Natural killer cell (primary cell): ENCODE data around the gene RGS9BP. TPM values are rescaled to one million over a fixed set of nuclear protein-coding genes. Genes with fewer than 3 reads are reported as not detected.

Experiments used
- ATAC-seq, 3 donors: fragments of 150-1000 bp in 2 of 3; fragments of 200-7000 bp in 1 of 3; cut with Tn5 transposase; 1 replicate in 1 of 3; 2 replicates in 2 of 3; pipeline ENCODE4 v1.10.0; 2021; ENCODE audit warnings: mild to moderate bottlenecking in 2 of 3, moderate library complexity in 2 of 3
- DNase-seq, 2 donors: peaks; one replicate each; pipeline versions ENCODE4 v3.0.0 to v3.0.0-alpha.2; 2013 to 2021; ENCODE audit warnings: mixed read lengths in 1 of 2
- H3K27ac ChIP-seq: one replicate; pipeline ENCODE4 v1.5.1; 2013; ENCODE audit warnings: mild to moderate bottlenecking, low read length
- H3K27me3 ChIP-seq: one replicate; pipeline ENCODE4 v1.6.1; 2013; ENCODE audit warnings: low read length; ENCODE audit not compliant: control insufficient read depth, insufficient read depth
- H3K36me3 ChIP-seq: one replicate; pipeline ENCODE4 v1.6.1; 2013; ENCODE audit warnings: low read length; ENCODE audit not compliant: control insufficient read depth, insufficient read depth
- H3K4me1 ChIP-seq: one replicate; pipeline ENCODE4 v1.6.1; 2013; ENCODE audit warnings: low read length; ENCODE audit not compliant: control insufficient read depth, insufficient read depth
- H3K4me3 ChIP-seq: one replicate; pipeline ENCODE4 v1.5.1; 2013; ENCODE audit warnings: low read length
- H3K9me3 ChIP-seq: one replicate; pipeline ENCODE4 v1.6.1; 2013; ENCODE audit warnings: low read length; ENCODE audit not compliant: control insufficient read depth, insufficient read depth
- H3K27ac Mint-ChIP-seq, 2 donors: one replicate each; pipeline ENCODE4 v1.8.0; 2022; ENCODE audit warnings: mild to moderate bottlenecking in 2 of 2, mixed read lengths in 2 of 2, moderate library complexity in 1 of 2
- H3K27me3 Mint-ChIP-seq, 2 donors: one replicate each; pipeline ENCODE4 v1.8.0; 2022; ENCODE audit warnings: low read depth in 2 of 2, mixed read lengths in 2 of 2
- H3K36me3 Mint-ChIP-seq: one replicate; pipeline ENCODE4 v1.8.0; 2022; ENCODE audit warnings: mixed read lengths
- H3K4me1 Mint-ChIP-seq, 2 donors: one replicate each; pipeline ENCODE4 v1.8.0; 2022; ENCODE audit warnings: mixed read lengths in 2 of 2
- H3K4me3 Mint-ChIP-seq: one replicate; pipeline ENCODE4 v1.8.0; 2022; ENCODE audit warnings: mild to moderate bottlenecking, moderate library complexity, mixed read lengths
- H3K9me3 Mint-ChIP-seq, 2 donors: one replicate each; pipeline ENCODE4 v1.8.0; 2022; ENCODE audit warnings: mixed read lengths in 2 of 2
- CTCF ChIP-seq: fragments of 200-600 bp; IDR thresholded peaks from one replicate; pipeline ENCODE4 v1.8.0; 2022; ENCODE audit warnings: antibody characterized with exemption
- WGBS: methylation state at CpG from one replicate; pipeline ENCODE4 v1.1.7; 2013; ENCODE audit warnings: missing lambda C conversion rate; ENCODE audit not compliant: insufficient coverage; 5-methylcytosine and 5-hydroxymethylcytosine counted together
- intact Hi-C: fragments of 100-400 bp; cut with micrococcal nuclease; formaldehyde crosslinking; loops from one replicate; pipeline ENCODE4 v1.14.2; 2022
- total RNA-seq, 4 donors: library from RNA; stranded (reverse); fragments of 120-200 nt in 1 of 4; gene quantifications; one replicate each; pipeline versions ENCODE4 v1.2.3 to v1.2.4, GENCODE V29; 2013 to 2022

Gene RGS9BP
- total RNA-seq, 3 donors from 2014 or later (not counting 1 experiment from before 2014, with no cell fraction given): 0.12 to 0.41 (median 0.40) TPM

GRCh38 chr19:32631381-32631780 lies 44.3 kb upstream of the RGS9BP start:
- Histone ChIP-seq H3K36me3 (peaks cover 40% of the 10 kb centered on the region), H3K27me3 (no peaks in the 10 kb centered on the region), H3K27ac (no peak overlapping the region), H3K4me1 (no peaks in the 10 kb centered on the region), H3K4me3 (no peak overlapping the region), H3K9me3 (no peaks in the 10 kb centered on the region)
- no peaks in the 10 kb centered on the region for H3K27me3 Mint-ChIP-seq
- ATAC-seq (no peak), DNase-seq (no peak)
- H3K4me1 Mint-ChIP-seq: no peaks in the 10 kb centered on the region
- no peak for TF ChIP-seq CTCF
- no peaks in the 10 kb centered on the region for H3K9me3 Mint-ChIP-seq
- H3K36me3 Mint-ChIP-seq: peaks cover 10% of the 10 kb centered on the region
- H3K27ac Mint-ChIP-seq: no peak overlapping the region
- intact Hi-C loops: no loop called here
- H3K4me3 Mint-ChIP-seq: no peak overlapping the region
- 99% methylated on average over 15 of the region's 15 CpGs for whole genome bisulfite sequencing

GRCh38 chr19:32637480-32637879 lies 38.2 kb upstream of the RGS9BP start:
- 90% methylated on average over 14 of the region's 14 CpGs for WGBS
- peaks cover 17% of the 10 kb centered on the region for H3K36me3 Mint-ChIP-seq
- Histone ChIP-seq H3K4me1 (peaks cover 4% of the 10 kb centered on the region), H3K27me3 (no peaks in the 10 kb centered on the region), H3K4me3 (no peak overlapping the region), H3K27ac (no peak overlapping the region), H3K9me3 (no peaks in the 10 kb centered on the region), H3K36me3 (peaks cover 38% of the 10 kb centered on the region)
- DNase-seq (no peak), ATAC-seq (no peak)
- no peak overlapping the region for H3K27ac Mint-ChIP-seq
- H3K4me1 Mint-ChIP-seq: no peaks in the 10 kb centered on the region
- H3K27me3 Mint-ChIP-seq: no peaks in the 10 kb centered on the region
- no peak overlapping the region for H3K4me3 Mint-ChIP-seq
- TF ChIP-seq CTCF: no peak
- H3K9me3 Mint-ChIP-seq: no peaks in the 10 kb centered on the region
- intact Hi-C loops: no loop called here

GRCh38 chr19:32638625-32639024 lies 37.0 kb upstream of the RGS9BP start:
- H3K36me3 ChIP-seq: peaks cover 46% of the 10 kb centered on the region
- WGBS: 97% methylated on average over 13 of the region's 13 CpGs
- Mint-ChIP-seq H3K27me3 (no peaks in the 10 kb centered on the region), H3K27ac (no peak overlapping the region), H3K4me3 (no peak overlapping the region), H3K36me3 (peaks cover 23% of the 10 kb centered on the region), H3K9me3 (no peaks in the 10 kb centered on the region), H3K4me1 (peaks cover 7 to 10% of the 10 kb centered on the region in 2 donors)
- H3K27ac ChIP-seq: no peak overlapping the region
- peaks cover 15% of the 10 kb centered on the region for H3K4me1 ChIP-seq
- no peak for TF ChIP-seq CTCF
- H3K9me3 ChIP-seq: no peaks in the 10 kb centered on the region
- ATAC-seq (no peak), DNase-seq (no peak)
- H3K27me3 ChIP-seq: no peaks in the 10 kb centered on the region
- intact Hi-C loops: no loop called here
- H3K4me3 ChIP-seq: no peak overlapping the region

GRCh38 chr19:32642771-32643170 lies 32.9 kb upstream of the RGS9BP start:
- H3K36me3 ChIP-seq: peaks cover 62% of the 10 kb centered on the region

More at GRCh38 chr19:32642771-32643170, 32.9 kb upstream of the RGS9BP start:
- H3K4me1 ChIP-seq: peaks cover 28% of the 10 kb centered on the region
- WGBS: 46% methylated on average over 11 of the region's 12 CpGs
- no peaks in the 10 kb centered on the region for H3K27me3 ChIP-seq
- H3K27ac ChIP-seq: peak overlapping the region; percentile 39
- peak; percentile 44 to 85 (median 60) for ATAC-seq
- Mint-ChIP-seq H3K9me3 (no peaks in the 10 kb centered on the region), H3K27me3 (no peaks in the 10 kb centered on the region), H3K4me3 (peak overlapping the region; percentile 6), H3K36me3 (peaks cover 13% of the 10 kb centered on the region), H3K4me1 (peaks cover 7 to 10% of the 10 kb centered on the region in 2 donors), H3K27ac (peak overlapping the region; percentile 70 to 78)
- H3K9me3 ChIP-seq: no peaks in the 10 kb centered on the region
- no peak overlapping the region for H3K4me3 ChIP-seq
- DNase-seq: peak in 1 of 2 donors; percentile 84
- intact Hi-C loops: no loop called here
- no peak for TF ChIP-seq CTCF
